Measurements from ENCODE around the gene CEP152. TPM values are rescaled to one million over a fixed set of nuclear protein-coding genes. Genes with fewer than 3 reads are reported as not detected.

The CEP152 gene
- total and polyA plus RNA-seq, 2 of the 13 experiments (the other 11 are each of a cell fraction or from before 2014, with no cell fraction given), result 1.3 to 14.7 TPM

DNA sequence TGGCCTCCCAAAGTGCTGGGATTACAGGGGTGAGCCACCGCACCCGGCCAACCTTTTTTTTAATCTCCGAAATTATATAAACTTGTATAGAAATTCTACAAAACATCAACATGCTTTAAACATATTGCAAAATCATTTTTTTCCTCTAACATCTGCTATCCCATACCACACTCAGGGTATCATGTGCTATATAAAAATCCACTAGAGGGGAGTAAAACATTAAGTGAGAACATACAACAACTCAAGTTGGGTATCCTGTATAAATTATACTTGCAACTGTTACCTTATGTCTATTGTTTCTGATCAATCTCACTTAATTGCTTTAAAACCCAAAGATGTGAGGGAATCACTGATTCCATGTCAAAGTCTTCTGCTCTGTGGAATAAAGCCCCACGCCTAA is 93.4 kb downstream of the CEP152 start (continued):
- TF ChIP-seq MXD1 (CRISPR knock-in tag; IDR thresholded peaks at IDR 0.05) (no peak), KDM3A (CRISPR knock-in tag; IDR thresholded peaks at IDR 0.05; ENCODE audit: low read depth) (no peak), ZNF737 (CRISPR knock-in tag; IDR thresholded peaks at IDR 0.05; ENCODE audit: borderline replicate concordance) (no peak), REPIN1 (CRISPR knock-in tag; IDR thresholded peaks at IDR 0.05; ENCODE audit: borderline replicate concordance, low read depth) (no peak)

GRCh38 chr15:48712546-48712945 is 98.3 kb downstream of the CEP152 start:
- Histone ChIP-seq H4K20me1 (ENCODE audit: insufficient read depth, low read length) (no peaks in the 10 kb centered on the region), H3K36me3 (replicated peaks in 1 of 2; ENCODE audit: control insufficient read depth in 1 of 2, insufficient read depth in 2 of 2, low read length in 2 of 2) (no peaks in the 10 kb centered on the region), H3K9ac (ENCODE audit: insufficient read depth, low read depth, low read length) (no peak overlapping the region), H3K27ac (ENCODE audit: extremely low read length, insufficient read depth, low read length) (no peak overlapping the region), H3K4me2 (ENCODE audit: low read depth, low read length) (no peak overlapping the region), H3K4me1 (ENCODE audit: insufficient read depth, low read length) (no peaks in the 10 kb centered on the region), H3K27me3 (ENCODE audit: control insufficient read depth in 1 of 2, insufficient read depth in 2 of 2, low read length in 2 of 2) (no peaks in the 10 kb centered on the region), H3K79me2 (ENCODE audit: insufficient read depth, low read length) (no peaks in the 10 kb centered on the region), H3K9me3 (ENCODE audit: low read length) (peaks cover 7% of the 10 kb centered on the region), H3K4me3 (replicated peaks in 1 of 3; ENCODE audit: insufficient read depth in 1 of 3, low read depth in 2 of 3, low read length in 3 of 3) (no peak overlapping the region), H2AFZ (ENCODE audit: low read length) (no peak overlapping the region)
- ChIA-PET POLR2A (no interaction called here), CTCF (ENCODE audit: low intra/inter-chr PET ratio, low total read pairs) (no interaction called here)
- no TSS peak for BruUV-seq (replicated peaks)
- intact Hi-C loops (cut with micrococcal nuclease; ENCODE audit: unreplicated experiment), result no loop called here
- FAIRE-seq, result no peak
- in situ Hi-C loops (cut with HindIII; ENCODE audit: extremely low pct_ligation_motif_present, low pct_unique_long_range_greater_than_20kb), result no loop called here
- WGBS (ENCODE audit: low lambda C conversion rate), result 89% methylated on average over 3 of the region's 3 CpGs
- DNase-seq (ENCODE audit: low spot score), result no peak
- no peak for ATAC-seq
- TF ChIP-seq SP140L (CRISPR knock-in tag; IDR thresholded peaks at IDR 0.05; ENCODE audit: borderline replicate concordance) (no peak), ZHX2 (IDR thresholded peaks at IDR 0.05; ENCODE audit: low read depth) (no peak), ZHX2 (CRISPR knock-in tag; IDR thresholded peaks at IDR 0.05; ENCODE audit: borderline replicate concordance) (no peak), DNMT3B (CRISPR knock-in tag; conservative IDR thresholded peaks at IDR 0.05) (no peak), ZNF746 (CRISPR knock-in tag; IDR thresholded peaks at IDR 0.05) (no peak), PTBP1 (IDR thresholded peaks at IDR 0.05; ENCODE audit: low read depth, low read length, poor library complexity, severe bottlenecking) (no peak), ZIK1 (CRISPR knock-in tag; IDR thresholded peaks at IDR 0.05; ENCODE audit: borderline replicate concordance, low read depth) (no peak), ZNF616 (CRISPR knock-in tag; IDR thresholded peaks at IDR 0.05; ENCODE audit: low read depth) (no peak), CREB3 (CRISPR knock-in tag; IDR thresholded peaks at IDR 0.05) (no peak)
- TF ChIP-seq, protein P1, sequence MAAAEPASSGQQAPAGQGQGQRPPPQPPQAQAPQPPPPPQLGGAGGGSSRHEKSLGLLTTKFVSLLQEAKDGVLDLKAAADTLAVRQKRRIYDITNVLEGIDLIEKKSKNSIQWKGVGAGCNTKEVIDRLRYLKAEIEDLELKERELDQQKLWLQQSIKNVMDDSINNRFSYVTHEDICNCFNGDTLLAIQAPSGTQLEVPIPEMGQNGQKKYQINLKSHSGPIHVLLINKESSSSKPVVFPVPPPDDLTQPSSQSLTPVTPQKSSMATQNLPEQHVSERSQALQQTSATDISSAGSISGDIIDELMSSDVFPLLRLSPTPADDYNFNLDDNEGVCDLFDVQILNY (CRISPR knock-in tag; conservative IDR thresholded peaks at IDR 0.05), result no peak
- TF ChIP-seq, protein P2, sequence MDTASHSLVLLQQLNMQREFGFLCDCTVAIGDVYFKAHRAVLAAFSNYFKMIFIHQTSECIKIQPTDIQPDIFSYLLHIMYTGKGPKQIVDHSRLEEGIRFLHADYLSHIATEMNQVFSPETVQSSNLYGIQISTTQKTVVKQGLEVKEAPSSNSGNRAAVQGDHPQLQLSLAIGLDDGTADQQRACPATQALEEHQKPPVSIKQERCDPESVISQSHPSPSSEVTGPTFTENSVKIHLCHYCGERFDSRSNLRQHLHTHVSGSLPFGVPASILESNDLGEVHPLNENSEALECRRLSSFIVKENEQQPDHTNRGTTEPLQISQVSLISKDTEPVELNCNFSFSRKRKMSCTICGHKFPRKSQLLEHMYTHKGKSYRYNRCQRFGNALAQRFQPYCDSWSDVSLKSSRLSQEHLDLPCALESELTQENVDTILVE (CRISPR knock-in tag; IDR thresholded peaks at IDR 0.05), result no peak
